ENCODE data around the gene TCEAL3.
"Not testable (repeated sequence)": the region's sequence is repeated elsewhere in the genome, so short reads cannot be mapped to it uniquely, and the experiment has no call there.

Gene TCEAL3

GRCh38 chrX:103607364-103608305, at the start of gene TCEAL3:
TSS of gene TCEAL3 (plus strand) at chrX:103607963. CDS start at chrX:103609065, 1,102 bp downstream.
- no peak for DNase-seq (ENCODE audit: low spot score)

- no peak for DNase-seq (ENCODE audit: low spot score)
Measured at GRCh38 chrX:103560256-103560655, 47.5 kb upstream of the TCEAL3 start.

- DNase-seq (ENCODE audit: low spot score) = no peak
Measured at GRCh38 chrX:103562801-103563200, 45.0 kb upstream of the TCEAL3 start.

GRCh38 chrX:103565197-103565596, 42.6 kb upstream of the TCEAL3 start:
- DNase-seq (ENCODE audit: low spot score) = no peak

- no peak for DNase-seq (ENCODE audit: low spot score)
Measured at GRCh38 chrX:103565752-103566151, 42.0 kb upstream of the TCEAL3 start.

- DNase-seq (ENCODE audit: low spot score) = no peak
Measured at GRCh38 chrX:103571121-103571520, 36.6 kb upstream of the TCEAL3 start.

- DNase-seq (ENCODE audit: low spot score) = no peak
Measured at GRCh38 chrX:103571726-103572125, 36.0 kb upstream of the TCEAL3 start.

GRCh38 chrX:103573202-103573601, 34.6 kb upstream of the TCEAL3 start:
- no peak for DNase-seq (ENCODE audit: low spot score)

- no peak for DNase-seq (ENCODE audit: low spot score)
Measured at GRCh38 chrX:103584596-103584995, 23.2 kb upstream of the TCEAL3 start.

GRCh38 chrX:103585411-103586313, 22.1 kb upstream of the TCEAL3 start, which contains the start of gene TCEAL4:
TSS of gene TCEAL4 (plus strand) at chrX:103585515. CDS start at chrX:103586676, 1,161 bp downstream.
- DNase-seq (ENCODE audit: low spot score) = no peak

- no peak for DNase-seq (ENCODE audit: low spot score)
Measured at GRCh38 chrX:103586314-103586646, 21.5 kb upstream of the TCEAL3 start.

GRCh38 chrX:103586659-103587058, 21.1 kb upstream of the TCEAL3 start:
- DNase-seq (ENCODE audit: low spot score) = no peak

GRCh38 chrX:103592295-103592694, 15.5 kb upstream of the TCEAL3 start:
- DNase-seq (ENCODE audit: low spot score) = not testable (repeated sequence)

GRCh38 chrX:103595202-103595601, 12.6 kb upstream of the TCEAL3 start:
- DNase-seq (ENCODE audit: low spot score) = not testable (repeated sequence)

- no peak for DNase-seq (ENCODE audit: low spot score)
Measured at GRCh38 chrX:103608306-103608963, 672 bp downstream of the TCEAL3 start.

- no peak for DNase-seq (ENCODE audit: low spot score)
Measured at GRCh38 chrX:103610282-103610681, 2.5 kb downstream of the TCEAL3 start.

GRCh38 chrX:103613362-103613890, 5.7 kb downstream of the TCEAL3 start:
- no peak for DNase-seq (ENCODE audit: low spot score)

GRCh38 chrX:103614999-103615398, 7.2 kb downstream of the TCEAL3 start:
- DNase-seq (ENCODE audit: low spot score) = no peak

GRCh38 chrX:103615781-103616371, 8.1 kb downstream of the TCEAL3 start:
- DNase-seq (ENCODE audit: low spot score) = no peak

GRCh38 chrX:103616676-103617186, 9.0 kb downstream of the TCEAL3 start:
- DNase-seq (ENCODE audit: low spot score) = no peak

- no peak for DNase-seq (ENCODE audit: low spot score)
Measured at GRCh38 chrX:103624111-103624510, 16.3 kb downstream of the TCEAL3 start.

Data from hematopoietic multipotent progenitor cell treated with erythropoietin and hydrocortisone succinate and interleukin-3 and kit ligand, for 17 days (in vitro differentiated cells).